ENCODE measurements around the gene CBY1.

CBY1 gene

DNA sequence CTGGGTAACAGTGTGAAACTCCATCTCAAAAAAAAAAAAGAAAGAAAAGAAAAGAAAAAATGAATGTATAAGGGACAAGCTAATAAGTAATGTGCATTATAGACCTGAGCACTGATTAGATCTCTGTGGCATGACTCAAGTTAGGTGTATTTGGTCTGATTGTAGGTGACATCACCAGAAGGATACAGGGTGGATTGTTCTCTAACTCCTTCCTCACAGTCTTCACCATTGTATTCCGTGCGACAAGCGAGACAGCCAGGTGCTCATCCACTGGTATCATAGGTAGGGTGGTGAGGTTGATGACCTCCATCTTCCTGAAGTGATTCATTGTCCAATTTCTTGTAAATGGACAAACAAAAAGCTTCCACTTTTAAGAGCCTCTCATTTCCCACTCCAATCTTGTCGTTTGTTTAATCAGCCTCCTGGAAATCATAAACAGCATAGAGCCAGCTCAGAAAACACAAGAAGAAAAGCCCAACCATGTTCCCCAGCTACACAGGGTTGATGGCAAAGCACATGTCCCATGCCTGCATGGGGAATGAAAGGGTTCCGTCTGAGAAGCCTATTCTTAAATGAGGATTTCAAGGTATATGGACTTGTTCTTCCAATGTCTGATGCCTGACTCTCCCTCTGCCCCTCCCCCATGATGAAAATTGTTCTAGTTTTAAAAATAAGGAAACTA is 6.5 kb upstream of the CBY1 start:
- no peak for DNase-seq (ENCODE audit: low read depth in 4 of 4, low spot score in 1 of 4)

DNA sequence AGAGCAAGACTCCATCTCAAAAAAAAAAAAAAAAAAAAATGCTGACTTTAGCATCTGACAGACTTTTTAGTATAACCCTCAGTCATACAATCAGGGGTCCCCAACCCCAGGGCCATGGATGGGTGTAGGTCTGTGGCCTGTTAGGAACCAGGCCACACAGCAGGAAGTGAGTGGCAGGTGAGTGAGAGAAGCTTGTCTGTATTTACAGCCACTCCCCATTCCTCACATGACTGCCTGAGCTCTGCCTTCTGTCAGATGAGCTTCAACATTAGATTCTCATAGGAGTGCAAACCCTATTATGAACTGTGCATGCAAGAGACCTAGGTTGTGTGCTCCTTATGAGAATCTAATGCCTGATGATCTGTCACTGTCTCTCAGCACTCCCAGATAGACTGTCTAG is 3.6 kb upstream of the CBY1 start:
- no peak for DNase-seq (ENCODE audit: low read depth in 4 of 4, low spot score in 1 of 4)

DNA sequence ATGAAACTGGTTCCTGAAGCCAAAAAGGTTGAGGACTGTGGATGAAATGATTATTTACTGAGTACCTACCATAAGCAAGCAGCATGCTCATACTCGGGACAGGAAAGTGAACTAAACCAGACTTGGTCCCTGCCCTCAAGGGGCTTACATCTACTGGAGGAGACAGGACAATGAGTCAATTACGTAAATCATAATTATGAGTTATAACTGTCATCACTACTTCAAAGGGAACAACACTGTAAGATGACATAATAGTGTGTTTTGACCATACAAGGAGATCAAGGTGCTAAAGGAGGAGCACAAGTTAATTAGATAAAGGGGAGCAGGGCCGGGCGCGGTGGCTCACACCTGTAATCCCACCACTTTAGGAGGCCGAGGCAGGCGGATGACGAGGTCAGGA is 2.7 kb upstream of the CBY1 start:
- DNase-seq (ENCODE audit: low read depth in 4 of 4, low spot score in 1 of 4): no peak

DNA sequence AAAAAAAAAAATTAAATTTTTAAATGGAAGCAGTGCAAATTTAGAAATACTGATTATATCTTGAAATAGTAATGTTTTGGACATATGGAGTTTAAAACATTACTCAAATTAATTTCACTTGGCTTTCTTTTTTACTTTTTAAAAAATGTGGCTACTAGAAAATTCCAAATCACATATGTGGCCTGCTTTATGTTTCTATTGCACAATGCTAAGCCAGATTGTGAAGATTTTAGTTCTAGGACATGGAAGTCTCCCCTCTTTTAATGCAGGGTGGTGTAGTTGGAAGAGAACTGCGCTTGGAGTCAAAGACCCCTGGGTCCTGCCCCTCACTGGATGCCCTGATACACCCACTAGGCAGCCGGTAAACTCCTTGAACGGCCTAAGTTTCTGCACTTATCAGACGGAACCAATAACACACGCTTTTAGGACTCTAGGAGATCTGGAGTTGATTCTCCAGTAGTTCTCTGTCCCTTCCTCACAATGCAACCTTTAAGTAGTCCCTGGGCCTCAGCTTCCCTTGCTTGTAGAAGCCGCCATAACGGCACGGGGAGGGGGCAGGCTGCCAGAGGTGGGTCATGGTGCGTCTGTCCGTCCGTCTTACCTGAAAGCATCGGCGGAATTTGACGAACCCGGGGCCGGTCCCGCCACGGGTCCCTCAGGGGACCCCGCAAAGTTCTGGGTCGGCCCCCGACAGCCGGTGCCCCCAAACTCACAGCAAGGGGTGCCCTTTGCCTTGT is 751 bp upstream of the CBY1 start:
- no peak for DNase-seq (ENCODE audit: low read depth in 4 of 4, low spot score in 1 of 4)

DNA sequence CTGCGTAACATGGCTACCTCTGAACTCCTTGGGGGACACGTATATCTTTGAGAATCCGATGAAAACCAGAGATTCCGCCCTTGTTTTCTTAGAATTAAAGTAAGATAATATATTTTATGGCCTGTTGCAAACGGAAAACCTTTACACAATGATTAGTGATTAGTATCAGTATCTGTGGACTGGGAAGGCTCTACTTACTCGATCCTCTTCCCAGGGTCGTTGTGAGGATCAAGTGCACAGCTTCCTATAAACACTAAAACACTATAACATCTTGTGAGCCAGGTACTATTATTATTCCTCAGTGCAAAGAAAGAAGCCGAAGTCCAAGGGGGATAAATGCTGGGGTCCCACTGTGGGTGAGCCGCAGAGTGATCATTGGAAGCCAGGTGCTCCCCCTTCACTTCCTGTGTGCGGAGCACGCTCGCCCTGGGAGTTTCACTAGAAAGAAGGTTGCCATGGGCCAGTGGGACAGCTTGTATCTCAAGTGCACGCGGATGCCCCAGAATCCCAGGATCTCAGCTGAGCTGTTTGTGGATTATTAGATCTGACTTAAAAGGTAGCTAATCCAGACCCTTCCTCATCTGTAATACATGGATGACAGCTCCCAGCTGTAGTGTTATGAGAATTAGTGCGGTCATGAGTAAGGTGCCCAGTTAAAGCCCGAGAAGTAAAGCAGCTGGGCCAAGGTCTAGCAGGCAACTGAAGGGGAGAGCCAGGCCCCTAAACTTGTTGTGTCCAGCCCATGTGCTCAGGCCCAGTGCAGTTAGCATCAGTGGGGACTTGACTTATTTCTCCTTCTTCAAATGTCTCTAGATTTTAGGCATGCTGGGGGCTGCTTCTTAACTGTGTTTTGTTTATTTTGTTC is 839 bp downstream of the CBY1 start:
- peak in 2 of 4 experiments; percentile 10 to 20 for DNase-seq (ENCODE audit: low read depth in 4 of 4, low spot score in 1 of 4)

DNA sequence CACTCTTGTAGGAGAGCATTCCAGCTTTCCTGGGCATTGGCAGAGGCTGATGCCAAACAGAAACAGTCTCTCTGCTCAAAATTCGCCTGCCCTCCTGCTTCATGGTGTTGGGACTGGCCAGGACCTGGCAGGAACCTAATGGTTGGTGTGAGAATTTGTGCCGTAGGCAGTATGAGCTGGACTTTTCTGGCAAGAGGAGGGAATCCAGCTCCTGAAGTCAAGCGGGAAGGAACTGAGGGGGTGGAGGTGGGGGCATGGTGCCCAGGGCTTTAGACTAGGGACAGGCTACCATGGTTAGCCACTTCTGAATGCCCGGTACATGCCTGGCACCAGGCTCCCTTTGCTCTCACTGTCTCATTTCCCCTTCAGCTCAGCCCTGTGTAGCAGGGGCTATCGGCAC is 18.4 kb downstream of the CBY1 start:
- no peak for DNase-seq (ENCODE audit: low read depth in 4 of 4, low spot score in 1 of 4)

DNA sequence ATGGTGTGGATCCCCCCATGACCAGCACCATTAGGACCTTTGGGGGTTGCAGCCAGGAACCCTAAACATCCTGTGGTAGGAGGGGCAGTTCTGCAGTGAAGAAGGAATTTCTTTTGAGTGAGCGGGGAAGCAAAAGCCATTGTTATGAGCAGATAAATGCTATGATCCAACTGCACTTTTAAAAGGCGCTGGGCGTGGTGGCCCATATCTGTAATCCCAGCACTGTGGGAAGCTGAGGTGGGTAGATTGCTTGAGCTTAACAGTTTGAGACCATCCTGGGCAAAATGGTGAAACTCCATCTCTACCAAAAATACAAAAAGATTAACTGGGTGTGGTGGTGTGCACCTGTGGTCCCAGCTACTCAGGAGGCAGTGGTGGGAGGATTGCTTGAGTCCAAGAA is 19.4 kb downstream of the CBY1 start:
- no peak for DNase-seq (ENCODE audit: low read depth in 4 of 4, low spot score in 1 of 4)

DNA sequence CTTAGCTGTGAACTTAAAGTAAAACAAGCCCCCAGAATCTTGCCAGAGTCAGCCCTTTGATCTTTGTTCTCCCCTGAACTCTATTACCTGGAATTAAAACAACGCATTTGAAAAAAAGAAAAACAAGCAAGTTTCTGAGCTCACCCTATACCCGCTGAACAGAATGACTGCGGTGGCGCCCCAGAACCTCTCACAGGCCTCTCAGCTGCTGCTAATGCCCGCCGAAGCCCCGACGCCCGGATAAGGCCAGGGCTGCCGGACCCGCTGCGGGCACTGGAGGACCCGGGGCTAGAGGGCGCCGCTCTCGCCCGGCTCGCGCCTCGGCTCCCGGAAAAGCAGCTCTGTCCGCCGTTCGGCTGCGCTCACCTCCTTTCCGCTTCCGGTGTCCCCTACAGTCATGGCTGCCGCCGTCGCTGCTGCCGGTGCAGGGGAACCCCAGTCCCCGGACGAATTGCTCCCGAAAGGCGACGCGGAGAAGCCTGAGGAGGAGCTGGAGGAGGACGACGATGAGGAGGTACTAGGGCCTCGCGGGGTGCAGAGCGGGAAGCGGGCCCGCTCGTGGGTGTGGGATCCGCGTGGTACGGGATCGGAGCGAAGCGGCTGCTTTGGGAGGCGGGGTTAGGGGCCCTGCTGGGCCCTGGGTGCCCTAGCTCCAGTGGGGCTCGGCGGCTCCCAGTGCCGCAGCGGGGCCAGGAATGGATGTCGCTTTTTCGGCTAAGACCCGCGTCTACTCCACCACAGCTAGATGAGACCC is 25.3 kb downstream of the CBY1 start, which contains the start of gene TOMM22:
TOMM22 (plus strand) TSS at position 376 of the 754 bp plus-strand sequence; CDS start at position 398, 22 bp downstream.
- peak; percentile 58 to 82 (median 70) for DNase-seq (ENCODE audit: low read depth in 4 of 4, low spot score in 1 of 4)

DNA sequence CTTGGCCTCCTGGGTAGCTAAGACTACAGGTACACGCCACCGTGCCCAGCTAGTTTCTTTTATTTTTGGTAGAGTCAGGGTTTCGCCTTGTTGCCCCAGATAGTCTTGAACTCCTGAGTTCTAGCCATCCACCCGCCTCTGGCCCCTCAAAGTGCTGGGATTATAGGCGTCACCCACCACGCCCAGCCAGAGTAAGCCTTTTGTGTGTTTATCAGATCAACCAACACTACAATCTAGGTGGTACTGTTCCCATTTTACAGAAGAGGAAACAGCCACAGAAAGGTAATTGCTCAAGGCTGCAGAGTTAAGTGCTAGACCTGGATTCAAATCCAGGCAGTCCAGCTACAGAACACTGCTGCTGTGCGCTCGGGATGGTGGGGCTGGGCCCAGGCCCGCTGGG is 28.5 kb downstream of the CBY1 start:
- DNase-seq (ENCODE audit: low read depth in 4 of 4, low spot score in 1 of 4): no peak

DNA sequence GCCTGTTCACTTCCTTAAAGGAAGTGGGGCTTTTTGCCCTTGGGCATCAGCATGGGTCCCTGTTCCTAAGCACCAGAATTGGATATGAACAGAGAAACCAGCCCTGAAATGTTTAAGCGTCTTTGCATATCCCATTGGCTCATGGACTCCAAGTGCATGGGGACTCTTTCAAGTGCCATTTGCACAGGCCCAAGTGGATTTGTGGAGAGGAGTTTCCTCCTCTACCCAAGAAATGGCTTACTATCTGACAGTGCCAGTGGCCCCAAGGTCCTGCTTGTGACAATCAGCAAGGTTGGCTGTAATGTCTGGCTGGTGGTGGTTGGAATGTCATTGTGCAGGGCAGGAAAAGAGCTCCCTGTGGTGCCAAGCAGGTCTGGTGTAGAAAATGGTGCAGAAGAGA is 29.3 kb downstream of the CBY1 start:
- DNase-seq (ENCODE audit: low read depth in 4 of 4, low spot score in 1 of 4): no peak

DNA sequence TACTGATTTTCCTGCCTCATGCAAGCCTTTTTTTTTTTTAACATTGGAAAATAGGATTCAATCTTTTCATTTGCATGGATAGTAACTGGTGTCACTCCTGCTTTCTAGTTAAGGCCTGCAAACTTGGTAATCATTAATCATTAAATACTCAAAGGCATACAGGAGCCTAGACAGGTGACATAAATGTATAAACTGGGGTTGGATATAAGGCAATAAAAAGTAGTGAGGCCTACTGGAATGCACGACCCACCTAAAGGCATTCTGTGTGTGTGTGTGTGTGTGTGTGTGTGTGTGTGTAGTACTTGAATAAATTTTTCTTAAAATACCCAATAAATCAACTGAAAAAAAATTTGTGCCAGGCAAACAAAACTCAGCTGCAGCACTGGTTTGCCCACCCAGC is 33.2 kb downstream of the CBY1 start:
- DNase-seq (ENCODE audit: low read depth in 4 of 4, low spot score in 1 of 4): no peak

DNA sequence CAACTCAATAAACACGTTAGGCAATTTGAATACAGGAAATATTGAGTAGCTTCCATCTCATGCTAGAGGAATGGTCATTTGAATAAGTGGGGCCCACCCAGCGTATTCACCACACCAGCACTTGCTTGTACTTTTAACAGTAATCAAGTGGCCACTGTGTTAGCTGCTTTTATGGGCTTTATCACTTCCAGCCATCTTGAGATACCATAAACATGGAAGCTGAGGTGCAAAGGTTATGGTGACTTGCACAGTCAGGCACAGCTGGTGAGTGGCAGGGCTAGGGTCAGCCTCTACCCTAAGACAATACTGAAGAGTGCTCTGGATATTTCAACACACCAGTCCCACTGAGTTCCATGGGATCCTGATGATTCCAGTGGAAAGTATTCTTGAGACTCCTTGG is 37.6 kb downstream of the CBY1 start:
- DNase-seq (ENCODE audit: low read depth in 4 of 4, low spot score in 1 of 4): no peak

DNA sequence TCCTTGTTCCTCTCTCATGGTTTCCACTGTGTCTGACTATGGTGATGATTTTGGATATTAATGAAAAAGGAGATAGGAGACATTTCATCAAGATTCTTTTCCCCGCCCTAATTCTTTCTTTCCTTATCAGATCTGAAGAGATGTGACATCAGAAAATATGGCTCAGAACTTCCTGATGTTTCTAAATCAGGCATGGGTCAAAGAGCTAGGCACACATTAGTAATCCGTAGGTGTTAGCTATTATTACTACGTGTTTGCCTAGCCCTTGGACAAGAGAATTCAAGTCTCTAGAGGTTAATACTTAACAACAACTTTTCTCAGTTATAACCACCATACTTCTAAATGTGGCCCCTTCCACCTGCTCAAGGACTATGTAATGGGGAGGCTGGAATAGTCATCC is 38.5 kb downstream of the CBY1 start:
- DNase-seq (ENCODE audit: low read depth in 4 of 4, low spot score in 1 of 4): no peak

DNA sequence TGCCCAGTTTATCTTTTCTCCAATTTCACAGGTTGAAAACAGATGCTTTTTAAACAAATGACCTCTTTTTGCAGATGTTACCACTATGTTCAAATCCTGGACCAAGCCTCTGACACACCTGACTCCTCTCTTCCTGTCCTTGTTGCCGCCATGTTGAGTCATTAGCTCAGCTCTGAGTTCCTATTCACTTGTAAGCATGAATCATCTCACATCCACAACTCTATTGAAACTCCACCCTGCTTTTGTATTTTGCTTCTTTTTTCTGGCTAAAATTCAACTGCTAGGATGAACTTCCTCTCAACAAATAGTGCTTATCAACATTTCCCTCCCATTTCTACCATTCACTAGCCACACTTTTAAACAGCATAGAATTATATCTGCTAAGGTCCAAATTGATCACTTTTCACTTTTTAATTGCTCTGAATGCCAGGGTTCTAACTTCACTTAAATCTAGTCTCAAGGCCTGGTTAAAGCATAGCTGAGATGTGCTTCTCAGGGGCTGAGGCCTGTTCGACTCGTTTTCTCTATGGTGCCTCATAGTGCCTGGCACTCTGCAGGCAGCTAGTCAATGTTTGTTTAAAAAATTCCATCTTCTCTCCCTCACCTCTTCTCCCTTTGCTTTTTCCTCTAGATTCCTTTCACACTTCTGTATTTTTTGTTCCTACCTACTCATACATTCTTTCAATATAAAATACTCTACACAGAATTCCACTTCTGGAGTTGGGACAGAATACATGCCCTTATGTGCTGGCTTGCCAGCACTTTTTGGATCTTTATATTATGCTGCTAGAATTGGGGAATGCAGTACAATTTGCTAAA is 40.4 kb downstream of the CBY1 start:
- DNase-seq (ENCODE audit: low read depth in 4 of 4, low spot score in 1 of 4): peak in 2 of 4 experiments; percentile 18 to 41

DNA sequence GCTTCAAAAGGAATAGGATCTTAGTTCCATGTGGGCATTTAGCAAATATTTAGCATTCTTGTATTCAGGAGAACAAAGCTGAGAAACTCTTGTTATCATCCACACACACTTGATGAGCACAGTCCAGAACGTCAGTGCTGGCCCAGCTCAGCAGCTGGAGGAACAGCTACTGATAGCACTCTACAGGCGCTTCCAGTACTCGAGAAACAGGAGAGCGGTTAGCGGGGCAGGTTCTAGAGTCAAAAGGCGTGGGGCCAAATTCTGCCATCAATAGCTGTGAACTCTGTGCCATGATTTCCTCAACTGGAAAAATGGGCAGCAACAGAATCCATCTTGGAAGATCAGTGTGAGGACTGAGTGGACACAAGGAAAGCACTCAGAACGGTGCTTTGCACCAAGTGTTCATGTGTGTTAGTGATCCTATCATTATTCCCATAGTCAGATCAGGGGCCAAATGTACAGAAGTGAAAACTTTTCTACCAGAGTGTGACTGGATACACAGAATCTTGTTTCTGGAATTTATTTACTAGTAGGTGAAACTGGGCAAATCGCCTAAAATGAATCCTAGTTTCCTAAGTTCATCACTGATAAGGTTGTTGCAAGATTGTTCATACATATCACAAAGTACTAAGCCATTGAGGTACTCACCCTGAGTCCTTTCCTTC is 41.1 kb downstream of the CBY1 start:
- no peak for DNase-seq (ENCODE audit: low read depth in 4 of 4, low spot score in 1 of 4)

DNA sequence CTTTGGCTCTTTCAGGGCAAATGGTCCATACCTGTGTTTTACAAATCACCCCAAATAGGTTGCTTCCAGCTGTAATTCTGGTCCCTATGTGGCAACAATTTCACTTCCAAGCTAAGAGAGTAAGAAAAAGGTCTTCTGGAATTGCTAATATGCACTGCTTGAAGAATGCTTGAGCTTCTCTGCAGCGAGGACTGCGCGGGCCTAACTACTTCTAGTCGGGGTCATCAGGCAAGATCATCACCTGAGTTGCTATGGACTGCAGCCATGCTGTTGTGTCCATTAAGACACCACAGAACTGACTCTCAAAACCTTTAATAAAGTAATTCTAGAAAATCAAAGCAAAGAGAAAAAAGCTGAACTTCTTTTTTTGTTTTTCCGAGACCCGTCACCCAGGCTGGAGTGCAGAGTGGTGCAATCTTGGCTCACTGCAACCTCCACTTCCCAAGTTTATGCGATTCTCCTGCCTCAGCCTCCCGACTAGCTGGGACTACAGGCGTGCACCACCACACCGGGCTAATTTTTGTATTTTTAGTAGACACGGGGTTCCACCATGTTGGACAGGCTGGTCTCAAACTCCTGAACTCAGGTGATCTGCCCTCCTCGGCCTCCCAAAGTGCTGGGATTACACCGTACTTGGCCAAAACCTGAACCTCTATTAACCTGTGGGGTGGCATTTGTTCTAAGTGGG is 42.1 kb downstream of the CBY1 start:
- DNase-seq (ENCODE audit: low read depth in 4 of 4, low spot score in 1 of 4): no peak

DNA sequence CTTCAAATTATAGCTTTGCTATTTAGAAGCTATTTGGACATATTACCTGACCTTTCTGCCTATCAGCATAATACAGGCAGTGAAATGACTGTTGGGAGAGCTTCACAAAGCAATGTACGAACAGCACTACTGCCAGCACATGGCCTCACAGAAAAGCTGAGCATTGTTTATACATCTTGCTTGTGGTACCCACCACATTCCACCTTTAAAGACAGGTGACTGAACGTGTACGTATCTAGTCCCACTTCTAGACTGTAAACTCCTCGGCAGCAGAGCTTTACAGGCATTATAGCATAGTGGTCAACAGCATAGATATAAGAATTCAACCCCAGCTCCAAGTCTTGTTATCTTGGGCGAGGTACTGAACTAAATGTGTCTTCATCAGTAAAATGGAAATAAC is 42.7 kb downstream of the CBY1 start:
- no peak for DNase-seq (ENCODE audit: low read depth in 4 of 4, low spot score in 1 of 4)

DNA sequence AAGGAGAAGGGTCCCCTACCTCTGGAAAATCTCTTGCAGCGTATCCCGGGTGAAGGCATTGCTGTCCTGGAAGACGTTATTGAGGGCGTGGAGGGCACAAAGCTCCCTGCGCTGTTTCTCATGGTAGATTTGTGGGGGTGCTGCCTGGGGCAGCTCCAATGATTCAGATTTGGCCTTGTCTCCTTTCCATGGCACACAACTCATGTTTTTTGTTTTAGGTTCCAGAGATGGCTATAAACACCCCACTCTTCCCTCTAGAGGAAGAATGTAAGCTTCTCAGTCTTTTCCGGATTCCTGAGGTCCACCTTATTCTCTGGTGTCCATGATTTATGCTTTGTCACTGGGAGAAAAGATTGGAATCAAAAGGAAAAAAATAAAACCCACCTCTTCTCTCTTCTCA is 43.3 kb downstream of the CBY1 start:
- DNase-seq (ENCODE audit: low read depth in 4 of 4, low spot score in 1 of 4): no peak

DNA sequence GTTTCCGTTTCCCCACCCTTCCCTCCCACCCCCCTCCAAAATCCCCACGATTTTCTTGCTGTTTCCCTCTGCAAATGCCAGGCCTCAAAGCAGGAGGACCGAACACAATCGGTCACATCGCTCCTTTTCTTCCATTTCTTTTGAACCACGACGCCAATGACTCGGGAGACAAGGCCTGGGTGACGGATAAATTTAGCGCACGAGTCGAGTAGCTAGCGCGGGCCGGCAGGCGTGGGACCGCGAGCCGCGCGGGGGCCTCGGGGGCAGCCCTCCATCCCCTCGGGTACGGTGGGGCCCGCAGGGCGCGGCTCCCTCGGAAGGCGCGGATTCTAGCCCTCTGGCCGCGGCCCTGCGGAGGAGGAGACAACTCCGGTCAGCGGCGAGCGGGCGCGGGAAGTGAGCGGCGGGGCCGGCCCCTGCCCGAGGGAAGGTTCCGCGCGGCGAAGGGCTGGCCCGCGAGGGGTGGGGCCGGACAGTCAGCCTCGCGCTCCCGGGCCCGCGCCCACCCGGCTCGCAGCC is 43.9 kb downstream of the CBY1 start:
- peak in 1 of 4 experiments; percentile 7 for DNase-seq (ENCODE audit: low read depth in 4 of 4, low spot score in 1 of 4)
